Skeletal muscle tissue (tissue), 2 donors: ENCODE measurements around the gene MRPL49. TPM values are rescaled to one million over a fixed set of nuclear protein-coding genes. Genes with fewer than 3 reads are reported as not detected.

Experiments used
- small RNA-seq: library from RNA; depleted of rRNA; stranded (forward); fragments of <200 nt; gene quantifications from one replicate; pipeline ENCODE3, GENCODE V24; 2014
- total RNA-seq: library from RNA; depleted of rRNA; stranded (reverse); fragments of >200 nt; gene quantifications from one replicate; pipeline ENCODE4 v1.2.3, GENCODE V29; 2014

Gene MRPL49
- total RNA-seq, 1 donor from 2014 or later: 21.4 TPM

Small RNAs within 50 kb of the gene (small RNA-seq; reads per million reads assigned to genes)
- gene HIGD1AP10: not detected
- not detected for gene PDCL2P2
- gene RNU2-23P: 3.5 reads per million, percentile 88 among the genes with 10 or more reads in this experiment

Other genes with a start within 250 kb of the MRPL49 start
- gene EHD1, start 243.7 kb upstream of the MRPL49 start, total RNA-seq: 28.2 TPM
- 3.1 TPM for gene ATG2A, start 205.1 kb upstream of the MRPL49 start, total RNA-seq
- gene PPP2R5B, start 197.6 kb upstream of the MRPL49 start, total RNA-seq: 6.3 TPM
- gene GPHA2, start 186.4 kb upstream of the MRPL49 start, total RNA-seq: not detected
- gene MAJIN, start 150.2 kb upstream of the MRPL49 start, total RNA-seq: not detected
- 0.52 TPM for gene BATF2, start 125.3 kb upstream of the MRPL49 start, total RNA-seq
- gene ARL2, start 108.2 kb upstream of the MRPL49 start, total RNA-seq: 53.2 TPM
- 12.0 TPM for gene SNX15, start 94.9 kb upstream of the MRPL49 start, total RNA-seq
- 5.2 TPM for gene SAC3D1, start 81.1 kb upstream of the MRPL49 start, total RNA-seq
- 8.4 TPM for gene NAALADL1, start 63.8 kb upstream of the MRPL49 start, total RNA-seq
- gene CDCA5, start 38.3 kb upstream of the MRPL49 start, total RNA-seq: 1.0 TPM
- 22.4 TPM for gene ZFPL1, start 38.1 kb upstream of the MRPL49 start, total RNA-seq
- 166 TPM for gene VPS51, start 26.1 kb upstream of the MRPL49 start, total RNA-seq
- 8.4 TPM for gene TM7SF2, start 10.4 kb upstream of the MRPL49 start, total RNA-seq
- 4.2 TPM for gene ZNHIT2, start 4.6 kb upstream of the MRPL49 start, total RNA-seq
- gene FAU, start 187 bp upstream of the MRPL49 start, total RNA-seq: 292 TPM
- 19.8 TPM for gene SYVN1, start 12.2 kb downstream of the MRPL49 start, total RNA-seq
- gene SPDYC, start 47.9 kb downstream of the MRPL49 start, total RNA-seq: not detected
- 75.2 TPM for gene CAPN1, start 59.6 kb downstream of the MRPL49 start, total RNA-seq
- gene POLA2, start 139.6 kb downstream of the MRPL49 start, total RNA-seq: 2.1 TPM
- gene CDC42EP2, start 192.5 kb downstream of the MRPL49 start, total RNA-seq: 19.3 TPM
- 24.5 TPM for gene DPF2, start 211.5 kb downstream of the MRPL49 start, total RNA-seq
- gene TIGD3, start 232.4 kb downstream of the MRPL49 start, total RNA-seq: not detected